H1 (cell line): Measurements from ENCODE around the gene PDE4D. TPM values are rescaled to one million over a fixed set of nuclear protein-coding genes. Genes with fewer than 3 reads are reported as not detected.

Experiments used
- ATF2 ChIP-seq: IDR thresholded peaks from 2 replicates; pipeline ENCODE4 v1.6.1; 2012; ENCODE audit warnings: low read length, inconsistent platforms
- JUN ChIP-seq: IDR thresholded peaks from 2 replicates; pipeline ENCODE4 v1.6.1; 2011; ENCODE audit warnings: low read depth, mild to moderate bottlenecking, improper control_type of control experiment, low read length
- TAF1 ChIP-seq: IDR thresholded peaks from 2 replicates; pipeline ENCODE4 v1.6.1; 2011; ENCODE audit warnings: mild to moderate bottlenecking, low read depth, low read length
- polyA plus RNA-seq, 7 experiments: library from polyadenylated mRNA; depleted of rRNA in 3 of 7; stranded (reverse) in 5 of 7; unstranded in 2 of 7; fragments of >200 nt in 5 of 7; fragments of 200-250 nt in 2 of 7; gene quantifications; 1 replicate in 5 of 7; 2 replicates in 1 of 7; 4 replicates in 1 of 7; pipeline versions ENCODE4 v1.2.1 to v1.2.3, GENCODE V29; 2011 to 2013; ENCODE audit warnings: missing spikeins in 2 of 7, mixed read lengths in 2 of 7
- total RNA-seq: library from RNA; stranded (reverse); fragmentation: NEBNext Ultra II Directional; extraction: Animal tissue kit (Norgen Biotek cat#: 25700); gene quantifications from 2 replicates; pipeline ENCODE4 v1.2.1, GENCODE V29; 2021

Gene PDE4D
- total and polyA plus RNA-seq, 2 of the 8 experiments (the other 6 are each of a cell fraction or from before 2014, with no cell fraction given), result 2.3 to 3.7 TPM

DNA sequence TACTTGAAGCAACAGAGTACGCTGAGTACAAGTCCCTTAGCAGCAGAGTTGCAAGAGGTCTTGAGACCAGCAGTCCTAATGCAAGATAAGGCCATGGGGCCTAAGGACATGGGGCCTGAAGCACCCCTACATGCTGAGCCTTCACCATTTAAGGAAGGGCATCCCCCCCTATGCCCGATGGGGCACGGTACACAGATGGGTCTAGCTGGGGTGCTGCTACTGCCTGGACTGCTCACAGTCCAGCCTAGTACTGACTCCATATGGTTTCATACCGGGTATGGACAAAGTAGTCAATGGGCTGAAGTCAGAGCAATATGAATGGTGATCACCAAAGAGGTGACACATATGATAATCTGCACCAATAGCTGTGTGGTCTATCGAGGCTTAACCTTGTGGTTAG is 178.3 kb downstream of the PDE4D start (continued):
- TF ChIP-seq ATF2 (no peak), TAF1 (no peak), JUN (no peak)
